H7 (cell line): ENCODE measurements around the gene IFITM2. TPM values are rescaled to one million over a fixed set of nuclear protein-coding genes. Genes with fewer than 3 reads are reported as not detected.
"Not testable (repeated sequence)": the region's sequence is repeated elsewhere in the genome, so short reads cannot be mapped to it uniquely, and the experiment has no call there.

Experiments used
- DNase-seq: peaks from one replicate; pipeline ENCODE4 v3.0.0; 2012
- H3K27me3 ChIP-seq: 2 replicates; pipeline ENCODE4 v1.6.0; 2011; ENCODE audit warnings: mild to moderate bottlenecking, low read length; ENCODE audit not compliant: control insufficient read depth, insufficient read depth
- H3K36me3 ChIP-seq: replicated peaks from 2 replicates; pipeline ENCODE4 v1.5.1; 2011; ENCODE audit warnings: low read length; ENCODE audit not compliant: control insufficient read depth, insufficient read depth
- H3K4me3 ChIP-seq: 2 replicates; pipeline ENCODE4 v1.5.1; 2011; ENCODE audit warnings: low read depth, mild to moderate bottlenecking, control low read depth, low read length, moderate library complexity; ENCODE audit not compliant: insufficient read depth
- total RNA-seq: library from RNA; depleted of rRNA; stranded (reverse); fragments of >200 nt; shearing (Covaris generic); gene quantifications from 2 replicates; pipeline ENCODE4 v1.2.3, GENCODE V29; 2014

Gene IFITM2
- total RNA-seq, 1 experiment from 2014 or later = 374 TPM

- Histone ChIP-seq H3K4me3 (no peak overlapping the region), H3K27me3 (no peaks in the 10 kb centered on the region), H3K36me3 (no peaks in the 10 kb centered on the region)
- no peak for DNase-seq
Observed at GRCh38 chr11:344836-345578, 37.4 kb downstream of the IFITM2 start.

GRCh38 chr11:346529-346928 is 38.9 kb downstream of the IFITM2 start:
- Histone ChIP-seq H3K27me3 (no peaks in the 10 kb centered on the region), H3K4me3 (no peak overlapping the region), H3K36me3 (no peaks in the 10 kb centered on the region)
- no peak for DNase-seq

DNA sequence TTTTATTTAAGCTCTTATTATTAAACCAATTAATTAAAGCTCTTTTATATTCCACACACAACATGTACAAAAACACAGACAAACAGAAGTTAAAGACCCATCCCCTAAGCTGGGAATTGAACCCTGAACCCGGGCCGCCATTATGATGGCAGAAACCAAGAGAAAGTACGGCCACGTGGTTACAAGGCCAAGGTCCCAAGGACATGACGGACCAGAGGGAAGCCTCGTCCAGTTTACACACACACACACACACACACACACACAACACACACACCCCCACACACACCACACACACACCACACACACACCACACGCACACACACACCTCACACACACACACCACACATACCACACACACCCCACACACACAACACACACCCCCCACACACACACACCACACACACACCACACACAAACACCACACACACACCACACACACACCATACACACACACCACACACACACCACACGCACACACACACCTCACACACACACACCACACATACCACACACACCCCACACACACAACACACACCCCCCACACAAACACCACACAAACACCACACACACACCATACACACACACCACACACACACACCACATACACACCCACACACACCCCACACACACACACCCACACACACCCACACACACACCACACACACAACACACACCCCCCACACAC is 41.8 kb downstream of the IFITM2 start:
- DNase-seq, H3K36me3 ChIP-seq, H3K27me3 ChIP-seq, H3K4me3 ChIP-seq: not testable (repeated sequence)

DNA sequence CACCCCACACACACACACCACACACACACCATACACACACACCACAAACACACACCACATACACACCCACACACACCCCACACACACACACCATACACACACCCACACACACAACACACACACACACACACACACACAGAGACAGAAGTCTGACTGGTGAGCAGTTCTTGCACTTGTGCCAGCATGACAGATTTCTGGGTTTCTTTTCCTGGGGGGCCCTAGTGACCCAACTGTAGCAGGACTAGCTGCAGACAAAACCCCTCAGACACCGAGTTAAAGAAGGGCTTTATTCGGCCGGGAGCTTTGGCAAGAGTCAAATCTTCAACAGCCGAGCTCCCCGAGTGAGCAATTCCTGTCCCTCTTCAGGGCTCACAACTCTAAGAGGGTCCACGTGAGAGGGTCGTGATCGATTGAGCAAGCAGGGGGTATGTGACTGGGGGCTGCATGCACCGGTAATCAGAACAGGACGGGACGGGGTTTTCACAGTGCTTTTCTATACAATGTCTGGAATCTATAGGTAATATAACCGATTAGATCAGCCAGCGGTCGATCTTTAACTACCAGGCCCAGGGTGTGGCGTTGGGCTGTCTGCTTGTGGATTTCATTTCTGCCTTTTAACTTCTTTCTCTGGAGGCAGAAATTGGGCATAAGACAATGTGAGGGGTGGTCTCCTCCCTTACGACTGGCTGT is 42.6 kb downstream of the IFITM2 start:
- DNase-seq, H3K4me3 ChIP-seq, H3K36me3 ChIP-seq: not testable (repeated sequence)

GRCh38 chr11:350723-351255 is 43.2 kb downstream of the IFITM2 start:
- H3K27me3 ChIP-seq = no peaks in the 10 kb centered on the region
- H3K4me3 ChIP-seq = no peak overlapping the region
- peak; percentile 32 for DNase-seq
- H3K36me3 ChIP-seq = no peaks in the 10 kb centered on the region

More for the DNA sequence above, 42.6 kb downstream of the IFITM2 start:
- H3K27me3 ChIP-seq = not testable (repeated sequence)

DNA sequence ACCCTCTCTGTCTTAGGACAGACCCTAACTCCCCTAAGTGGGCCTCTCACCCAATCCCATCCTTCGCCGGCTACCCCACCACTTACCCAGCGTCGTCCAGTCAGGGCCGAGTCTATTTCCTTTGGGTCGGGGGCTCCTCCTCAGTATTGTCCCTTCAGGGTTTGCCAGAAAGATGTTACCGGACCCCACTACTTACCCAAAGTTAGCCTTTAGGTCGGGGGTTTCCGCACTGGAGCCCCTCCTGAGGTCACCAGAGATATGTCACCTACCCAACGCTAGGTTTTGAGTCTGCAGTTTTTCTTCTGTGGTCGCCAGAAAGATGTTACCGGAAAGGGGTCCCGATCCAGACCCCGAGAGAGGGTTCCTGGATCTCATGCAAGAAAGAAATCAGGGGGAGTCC is 43.8 kb downstream of the IFITM2 start:
- H3K36me3 ChIP-seq = no peaks in the 10 kb centered on the region
- H3K4me3 ChIP-seq = no peak overlapping the region
- no peak for DNase-seq
- H3K27me3 ChIP-seq = no peaks in the 10 kb centered on the region

DNA sequence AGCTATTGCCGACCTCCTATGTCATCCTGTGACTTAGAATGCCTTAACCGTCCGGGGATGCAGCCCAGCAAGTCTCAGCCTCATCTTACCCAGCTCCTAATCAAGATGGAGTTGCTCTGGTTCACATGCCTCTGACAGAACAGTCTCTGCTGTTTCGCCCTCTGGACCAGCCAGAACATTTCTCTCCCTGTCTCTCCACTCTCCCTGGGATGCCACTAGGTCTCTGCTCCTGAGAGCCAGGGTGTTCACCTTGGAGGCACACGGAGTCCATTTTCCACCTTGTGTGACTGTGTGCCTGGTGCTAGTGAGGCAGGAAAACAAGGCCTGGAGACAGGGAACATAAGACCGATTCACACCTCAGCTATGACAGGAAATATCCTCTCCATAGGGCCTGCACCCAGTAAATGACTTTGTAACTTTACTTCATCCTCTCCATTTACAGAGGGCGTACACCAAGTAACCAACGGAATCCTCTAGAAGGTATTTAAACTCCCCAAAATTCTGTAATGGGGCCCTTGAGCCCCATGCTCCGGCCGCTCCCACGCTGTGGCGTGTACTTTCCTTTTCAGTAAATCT is 44.9 kb downstream of the IFITM2 start:
- H3K27me3 ChIP-seq = no peaks in the 10 kb centered on the region
- no peaks in the 10 kb centered on the region for H3K36me3 ChIP-seq
- no peak overlapping the region for H3K4me3 ChIP-seq
- no peak for DNase-seq

DNA sequence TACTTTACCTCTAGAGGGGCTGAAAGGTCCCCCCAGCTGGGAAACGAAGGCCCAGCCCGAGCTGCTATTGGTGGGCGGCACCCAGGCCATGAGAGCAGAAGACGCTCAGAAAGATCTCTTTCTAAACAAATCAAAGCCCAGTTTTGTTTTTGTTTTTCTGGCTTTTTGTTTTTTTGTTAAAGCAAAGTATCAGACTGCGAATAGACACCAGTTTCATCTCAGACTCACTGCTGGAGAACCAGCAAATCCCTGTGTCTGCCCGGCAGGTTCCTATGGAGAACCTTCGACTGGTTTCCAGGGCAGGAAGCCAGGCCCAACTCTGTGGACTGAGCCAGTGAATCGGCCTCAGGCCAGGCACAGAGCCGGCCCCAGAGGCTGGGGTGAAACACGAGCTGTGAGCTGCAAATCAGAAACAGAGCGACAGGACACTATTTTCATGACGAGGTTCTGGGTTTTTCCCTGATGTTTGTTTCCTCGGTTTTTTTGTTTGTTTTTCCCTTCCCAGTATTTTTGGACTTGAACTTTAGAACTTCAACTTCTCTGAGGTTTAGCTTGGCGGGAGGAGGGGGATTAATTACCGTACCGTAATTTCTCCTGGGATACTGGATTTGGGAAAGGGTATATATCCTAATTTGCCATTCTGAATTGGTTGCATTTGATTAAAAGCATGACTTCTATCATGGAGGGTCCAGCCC is 45.7 kb downstream of the IFITM2 start:
- no peaks in the 10 kb centered on the region for H3K27me3 ChIP-seq
- no peaks in the 10 kb centered on the region for H3K36me3 ChIP-seq
- DNase-seq = peak; percentile 65
- H3K4me3 ChIP-seq = no peak overlapping the region

- H3K27me3 ChIP-seq = no peaks in the 10 kb centered on the region
- peak overlapping the region; percentile 32 for H3K4me3 ChIP-seq
- peak; percentile 97 for DNase-seq
- H3K36me3 ChIP-seq = no peaks in the 10 kb centered on the region
Observed at GRCh38 chr11:355581-356458, 48.2 kb downstream of the IFITM2 start.

DNA sequence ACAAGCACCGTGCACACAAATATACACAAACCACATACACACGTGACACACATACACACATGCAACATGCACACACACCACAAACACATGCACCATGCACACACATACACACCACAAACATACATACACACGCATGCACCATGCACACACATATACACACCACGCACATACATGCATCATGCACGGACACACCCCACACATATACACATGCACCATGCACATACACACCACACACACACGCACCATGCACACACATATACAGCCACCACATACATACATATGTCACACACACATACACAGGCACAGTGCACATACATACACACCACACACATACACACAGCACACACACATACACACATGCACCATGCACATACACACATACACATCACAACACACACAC is 49.0 kb downstream of the IFITM2 start:
- H3K36me3 ChIP-seq = no peaks in the 10 kb centered on the region
- no peaks in the 10 kb centered on the region for H3K27me3 ChIP-seq
- H3K4me3 ChIP-seq = no peak overlapping the region
- no peak for DNase-seq

DNA sequence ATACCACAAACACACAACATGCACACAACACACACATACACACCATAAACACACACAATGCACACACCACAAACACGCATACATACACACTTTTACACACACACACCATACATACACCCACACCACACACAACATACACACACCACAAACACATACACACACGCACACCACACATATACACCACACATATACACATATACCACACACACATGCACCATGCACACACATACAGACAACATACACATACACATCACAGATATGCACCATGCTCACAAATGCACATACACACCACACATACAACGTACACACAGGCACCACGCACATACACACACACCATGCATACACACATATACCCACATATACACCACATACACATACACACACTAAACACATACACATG is 50.0 kb downstream of the IFITM2 start:
- DNase-seq = no peak
- no peaks in the 10 kb centered on the region for H3K36me3 ChIP-seq
- no peak overlapping the region for H3K4me3 ChIP-seq
- no peaks in the 10 kb centered on the region for H3K27me3 ChIP-seq

- peak; percentile 72 for DNase-seq
- no peaks in the 10 kb centered on the region for H3K27me3 ChIP-seq
- no peak overlapping the region for H3K4me3 ChIP-seq
- no peaks in the 10 kb centered on the region for H3K36me3 ChIP-seq
Observed at GRCh38 chr11:358129-358800, 50.6 kb downstream of the IFITM2 start.
